NCI-H82 (cell line): Measurements from ENCODE around the gene FLNB.

Experiments used
- DNase-seq: peaks from one replicate; lab custom pipeline; 2025; lab: John Stamatoyannopoulos, UW

Gene FLNB

GRCh38 chr3:58135712-58136543 lies 127.7 kb downstream of the FLNB start:
- no peak for DNase-seq

- no peak for DNase-seq
These were observed 129.1 kb downstream of the FLNB start for GRCh38 chr3:58137306-58137705.

GRCh38 chr3:58141766-58142345 lies 133.6 kb downstream of the FLNB start:
- peak; percentile 69 for DNase-seq

- no peak for DNase-seq
These were observed 135.3 kb downstream of the FLNB start for GRCh38 chr3:58143417-58144055.

GRCh38 chr3:58144478-58145325 lies 136.5 kb downstream of the FLNB start:
- no peak for DNase-seq

GRCh38 chr3:58148049-58148448 lies 139.8 kb downstream of the FLNB start:
- no peak for DNase-seq

- DNase-seq = no peak
These were observed 142.0 kb downstream of the FLNB start for GRCh38 chr3:58150130-58150809.

- no peak for DNase-seq
These were observed 142.6 kb downstream of the FLNB start for GRCh38 chr3:58150810-58151199.

GRCh38 chr3:58151637-58152036 lies 143.4 kb downstream of the FLNB start:
- no peak for DNase-seq

- no peak for DNase-seq
These were observed 144.2 kb downstream of the FLNB start for GRCh38 chr3:58152225-58153015.

- DNase-seq = no peak
These were observed 145.1 kb downstream of the FLNB start for GRCh38 chr3:58153371-58153770.

GRCh38 chr3:58154626-58155449 lies 146.6 kb downstream of the FLNB start:
- DNase-seq = no peak

- DNase-seq = no peak
These were observed 147.6 kb downstream of the FLNB start for GRCh38 chr3:58155838-58156237.

GRCh38 chr3:58157700-58158099 lies 149.5 kb downstream of the FLNB start:
- DNase-seq = no peak

- no peak for DNase-seq
These were observed 150.4 kb downstream of the FLNB start for GRCh38 chr3:58158442-58159153.

- DNase-seq = no peak
These were observed 152.2 kb downstream of the FLNB start for GRCh38 chr3:58160399-58160798.

- DNase-seq = no peak
These were observed 153.5 kb downstream of the FLNB start for GRCh38 chr3:58161435-58162398.

- DNase-seq = no peak
These were observed 155.0 kb downstream of the FLNB start for GRCh38 chr3:58163234-58163633.
